BJ (cell line): Measurements from ENCODE around the gene PPP4R4. TPM values are rescaled to one million over a fixed set of nuclear protein-coding genes. Genes with fewer than 3 reads are reported as not detected.
A peak's percentile ranks its signal among the peaks of the same experiment; 100 is the strongest.

Experiments
- CTCF ChIA-PET: fragments of 350-600 bp; formaldehyde crosslinking; extraction: SDS; loops from one replicate; lab custom pipeline; 2021; ENCODE audit warnings: antibody characterized with exemption, inconsistent platforms; lab: Yijun Ruan, JAX
- POLR2A ChIA-PET: fragments of 300-600 bp; sonication (Branson Sonifier 250); formaldehyde crosslinking; extraction: SDS; loops from one replicate; lab custom pipeline; 2021; ENCODE audit warnings: antibody characterized with exemption; lab: Charles Lee
- DNase-seq: peaks from one replicate; pipeline ENCODE4 v3.0.0-alpha.2; 2011; ENCODE audit warnings: low read depth
- H3K27me3 ChIP-seq: 2 replicates; pipeline ENCODE4 v1.6.0; 2011; ENCODE audit warnings: low read length; ENCODE audit not compliant: control insufficient read depth, insufficient read depth
- H3K36me3 ChIP-seq: 2 replicates; pipeline ENCODE4 v1.5.1; 2011; ENCODE audit warnings: low read length; ENCODE audit not compliant: control insufficient read depth, insufficient read depth
- H3K4me3 ChIP-seq: 2 replicates; pipeline ENCODE4 v1.5.1; 2011; ENCODE audit warnings: low read depth, mild to moderate bottlenecking, control low read depth, low read length
- polyA plus RNA-seq: library from polyadenylated mRNA; depleted of rRNA; stranded (reverse); fragments of >200 nt; gene quantifications from 2 replicates; pipeline ENCODE4 v1.2.3, GENCODE V29; 2011
- TF ChIP-seq, protein P1 (sequence below): IDR thresholded peaks from 2 replicates; pipeline ENCODE4 v1.5.1; 2011; ENCODE audit warnings: low read depth, mild to moderate bottlenecking, control low read depth, inconsistent platforms, low read length, moderate library complexity; ENCODE audit not compliant: insufficient read depth

PPP4R4 gene
- polyA plus RNA-seq, 1 experiment = 0.37 TPM

DNA sequence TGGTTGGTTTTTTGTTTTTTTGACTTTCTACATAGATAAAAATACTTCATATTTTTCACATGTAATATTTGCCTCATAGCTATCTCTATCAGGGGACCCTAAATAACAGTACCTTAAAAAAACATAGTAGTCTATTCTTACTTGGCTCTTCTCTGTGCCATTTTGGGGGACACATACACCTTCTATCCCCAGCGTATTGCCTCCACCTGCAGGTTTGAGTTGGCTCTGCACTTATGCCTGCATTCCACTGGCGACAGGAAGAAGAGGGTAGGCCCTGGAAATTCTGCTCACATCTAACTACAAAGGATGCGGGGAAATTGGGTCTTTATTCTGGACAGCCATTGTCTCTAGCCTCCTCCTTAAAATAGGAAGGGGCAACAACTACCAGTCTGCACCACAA, 30.9 kb upstream of the PPP4R4 start:
- CTCF ChIA-PET = interaction anchor here (0.7 to 9.7 kb wide), 6 partner anchors 8 to 115 kb away, joined by 3 to 248 read pairs (median 4); no protein-coding TSS in a partner anchor
- H3K27me3 ChIP-seq = peaks cover 3% of the 10 kb centered on the region
- POLR2A ChIA-PET = no interaction called here
- TF ChIP-seq, protein P1, sequence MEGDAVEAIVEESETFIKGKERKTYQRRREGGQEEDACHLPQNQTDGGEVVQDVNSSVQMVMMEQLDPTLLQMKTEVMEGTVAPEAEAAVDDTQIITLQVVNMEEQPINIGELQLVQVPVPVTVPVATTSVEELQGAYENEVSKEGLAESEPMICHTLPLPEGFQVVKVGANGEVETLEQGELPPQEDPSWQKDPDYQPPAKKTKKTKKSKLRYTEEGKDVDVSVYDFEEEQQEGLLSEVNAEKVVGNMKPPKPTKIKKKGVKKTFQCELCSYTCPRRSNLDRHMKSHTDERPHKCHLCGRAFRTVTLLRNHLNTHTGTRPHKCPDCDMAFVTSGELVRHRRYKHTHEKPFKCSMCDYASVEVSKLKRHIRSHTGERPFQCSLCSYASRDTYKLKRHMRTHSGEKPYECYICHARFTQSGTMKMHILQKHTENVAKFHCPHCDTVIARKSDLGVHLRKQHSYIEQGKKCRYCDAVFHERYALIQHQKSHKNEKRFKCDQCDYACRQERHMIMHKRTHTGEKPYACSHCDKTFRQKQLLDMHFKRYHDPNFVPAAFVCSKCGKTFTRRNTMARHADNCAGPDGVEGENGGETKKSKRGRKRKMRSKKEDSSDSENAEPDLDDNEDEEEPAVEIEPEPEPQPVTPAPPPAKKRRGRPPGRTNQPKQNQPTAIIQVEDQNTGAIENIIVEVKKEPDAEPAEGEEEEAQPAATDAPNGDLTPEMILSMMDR = peak; percentile 36
- H3K4me3 ChIP-seq = no peak overlapping the region
- DNase-seq = no peak
- no peaks in the 10 kb centered on the region for H3K36me3 ChIP-seq

GRCh38 chr14:94143711-94144110, 30.4 kb upstream of the PPP4R4 start:
- TF ChIP-seq, protein P1 = no peak
- no peak for DNase-seq
- H3K27me3 ChIP-seq = peaks cover 1% of the 10 kb centered on the region
- no peaks in the 10 kb centered on the region for H3K36me3 ChIP-seq
- ChIA-PET CTCF (interaction anchor here (0.7 to 9.7 kb wide), 4 partner anchors 27 to 115 kb away, joined by 3 to 248 read pairs (median 4); no protein-coding TSS in a partner anchor), POLR2A (no interaction called here)
- no peak overlapping the region for H3K4me3 ChIP-seq

- ChIA-PET CTCF (interaction anchor here (1.6 to 2.3 kb wide), 2 partner anchors 8 to 36 kb away, joined by 5 to 11 read pairs; no protein-coding TSS in a partner anchor), POLR2A (interaction anchor here (0.7 kb wide), 1 partner anchor 110 kb away, joined by 5 read pairs; no protein-coding TSS in a partner anchor)
- Histone ChIP-seq H3K4me3 (no peak overlapping the region), H3K27me3 (no peaks in the 10 kb centered on the region), H3K36me3 (no peaks in the 10 kb centered on the region)
- TF ChIP-seq, protein P1 = no peak
- DNase-seq = no peak
These were observed 29.4 kb upstream of the PPP4R4 start for GRCh38 chr14:94144765-94145164.

DNA sequence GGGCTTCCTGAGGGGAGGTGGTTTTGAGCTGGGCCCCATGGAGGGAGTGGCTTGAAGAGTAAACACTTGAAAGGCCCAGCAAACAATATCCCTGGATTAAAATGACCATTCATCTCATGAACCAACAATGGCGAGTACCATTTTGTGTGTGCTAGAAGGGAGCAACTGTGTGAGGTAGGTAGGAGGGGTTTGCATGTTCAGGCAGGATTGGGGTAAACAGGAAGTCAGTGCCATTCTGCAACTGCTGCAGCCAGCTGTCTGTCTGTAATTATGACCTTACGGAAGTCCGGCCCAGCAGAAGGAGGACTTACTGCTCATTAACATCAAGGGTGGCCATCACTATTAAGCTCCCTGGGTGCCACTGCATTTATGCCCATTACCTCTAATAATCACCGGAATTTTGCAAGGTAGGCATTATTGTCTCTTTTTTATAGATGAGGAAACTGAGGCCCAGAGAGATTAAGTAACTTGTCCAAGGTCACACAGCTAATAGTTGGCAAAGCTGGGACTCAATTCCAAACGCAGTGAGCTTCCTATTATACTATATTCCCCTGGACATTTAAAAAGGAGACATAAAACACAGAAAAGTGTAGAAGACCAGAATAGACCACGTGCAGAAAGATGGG, 28.1 kb upstream of the PPP4R4 start:
- POLR2A ChIA-PET = no interaction called here
- CTCF ChIA-PET = interaction anchor here (1.2 to 2.3 kb wide), 2 partner anchors 9 to 14 kb away, joined by 4 to 11 read pairs; no protein-coding TSS in a partner anchor
- DNase-seq = no peak
- Histone ChIP-seq H3K36me3 (no peaks in the 10 kb centered on the region), H3K4me3 (no peak overlapping the region), H3K27me3 (no peaks in the 10 kb centered on the region)
- TF ChIP-seq, protein P1 = no peak

DNA sequence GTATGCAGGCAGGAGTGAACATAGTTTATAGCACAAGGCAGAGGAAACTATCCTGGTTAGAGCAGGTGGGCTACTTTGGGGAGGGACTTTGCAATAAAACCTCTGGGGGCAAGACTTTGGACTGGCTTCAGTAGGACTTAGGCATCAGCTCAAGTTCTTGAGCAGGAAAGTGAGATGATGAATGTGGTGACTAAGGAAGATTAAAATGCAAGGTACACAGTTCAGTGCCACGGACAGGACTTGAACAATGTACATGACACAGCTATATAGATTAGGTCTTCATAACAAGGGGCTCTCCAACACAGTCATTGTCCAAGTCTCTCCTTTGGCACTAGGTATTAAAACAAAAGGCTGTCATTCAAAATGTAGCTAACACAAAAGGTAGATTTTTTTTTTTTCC, 21.4 kb upstream of the PPP4R4 start:
- DNase-seq = no peak

More for the DNA sequence above, 21.4 kb upstream of the PPP4R4 start:
- TF ChIP-seq, protein P1 = no peak
- ChIA-PET CTCF (interaction anchor here (0.7 to 1.2 kb wide), 5 partner anchors 10 to 118 kb away, joined by 3 read pairs; no protein-coding TSS in a partner anchor), POLR2A (no interaction called here)
- Histone ChIP-seq H3K36me3 (no peaks in the 10 kb centered on the region), H3K4me3 (no peak overlapping the region), H3K27me3 (peaks cover 4% of the 10 kb centered on the region; the same call in 1 of the 2 replicates)
